KOPT-K1 (cell line): ENCODE results near the gene PRCD.
A peak's percentile ranks its signal among the peaks of the same experiment; 100 is the strongest.
"Not testable (repeated sequence)": the region's sequence is repeated elsewhere in the genome, so short reads cannot be mapped to it uniquely, and the experiment has no call there.

Experiments
- H3K27ac ChIP-seq: fragments of 200-600 bp; sonication (generic); 2 replicates; pipeline ENCODE4 v1.5.1; 2016; ENCODE audit warnings: antibody characterized with exemption, mild to moderate bottlenecking, low read depth, low read length; ENCODE audit not compliant: poor library complexity, severe bottlenecking
- H3K36me3 ChIP-seq: fragments of 200-600 bp; sonication (generic); 2 replicates; pipeline ENCODE4 v1.5.1; 2017; ENCODE audit warnings: antibody characterized with exemption, mild to moderate bottlenecking, low read length, moderate library complexity; ENCODE audit not compliant: insufficient read depth
- H3K9me3 ChIP-seq: fragments of 200-600 bp; sonication (generic); 2 replicates; pipeline ENCODE4 v1.5.1; 2017; ENCODE audit warnings: antibody characterized with exemption, low read length, mild to moderate bottlenecking; ENCODE audit not compliant: insufficient read depth, poor library complexity, severe bottlenecking

Gene PRCD

GRCh38 chr17:76550712-76551615 is 11.1 kb downstream of the PRCD start:
- no peaks in the 10 kb centered on the region for H3K36me3 ChIP-seq
- no peaks in the 10 kb centered on the region for H3K9me3 ChIP-seq
- H3K27ac ChIP-seq = no peak overlapping the region

- Histone ChIP-seq H3K9me3 (no peaks in the 10 kb centered on the region), H3K36me3 (no peaks in the 10 kb centered on the region), H3K27ac (no peak overlapping the region)
These were observed 11.8 kb downstream of the PRCD start for GRCh38 chr17:76551685-76552084.

DNA sequence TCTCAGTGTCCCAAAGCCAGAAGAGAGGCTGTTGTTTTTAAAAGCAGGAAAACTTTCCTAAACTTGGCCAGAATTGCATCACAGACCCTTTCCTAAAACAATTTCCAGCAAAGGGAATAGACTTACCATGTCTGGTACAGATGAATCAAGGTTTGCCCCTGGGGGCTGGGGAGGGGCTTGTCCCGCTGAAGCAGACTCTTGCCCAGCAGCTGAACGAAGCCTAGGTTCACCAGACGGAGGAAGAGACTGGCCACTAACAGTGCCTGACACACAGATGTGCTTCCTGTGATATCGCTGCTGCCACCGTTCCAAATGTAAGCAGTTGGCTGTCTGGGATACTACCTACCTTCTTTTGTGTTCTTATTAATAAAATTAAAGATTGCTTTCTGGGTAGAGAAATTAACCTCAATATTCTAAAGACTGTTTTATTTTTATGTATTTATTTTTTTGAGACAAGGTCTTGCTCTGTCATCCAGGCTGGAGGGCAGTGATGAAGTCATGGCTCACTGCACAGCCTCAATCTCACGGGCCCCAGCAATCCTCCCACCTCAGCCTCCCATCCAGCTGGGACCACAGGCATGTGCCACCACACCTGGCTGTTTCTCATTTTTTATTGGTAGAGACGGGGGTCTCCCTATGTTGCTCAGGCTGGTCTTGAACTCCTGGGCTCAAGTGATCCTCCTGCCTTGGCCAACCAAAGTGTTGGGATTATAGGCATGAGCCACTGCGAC is 13.5 kb downstream of the PRCD start:
- Histone ChIP-seq H3K9me3 (no peaks in the 10 kb centered on the region), H3K27ac (no peak overlapping the region), H3K36me3 (no peaks in the 10 kb centered on the region)

DNA sequence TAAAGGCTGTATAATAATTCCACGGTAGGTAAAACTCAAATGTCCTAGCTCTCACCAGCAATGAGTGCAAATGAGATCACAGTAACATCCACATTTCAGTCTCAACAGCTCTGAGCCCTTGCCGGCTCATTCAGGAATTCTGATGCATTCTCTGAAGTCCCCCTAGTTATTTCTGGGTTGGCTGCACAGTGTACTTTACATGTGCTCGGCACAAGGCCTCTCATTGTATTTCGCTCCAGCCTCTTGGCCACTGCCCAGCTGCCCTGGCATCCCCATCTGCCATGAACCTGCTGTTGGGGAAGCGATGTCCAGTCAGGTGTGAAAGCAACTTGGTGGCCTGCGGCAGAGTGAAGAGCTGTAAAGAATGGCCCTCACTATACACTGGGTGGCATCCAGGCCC is 14.3 kb downstream of the PRCD start:
- Histone ChIP-seq H3K9me3 (no peaks in the 10 kb centered on the region), H3K27ac (no peak overlapping the region), H3K36me3 (peaks cover 6% of the 10 kb centered on the region)

- H3K9me3 ChIP-seq = no peaks in the 10 kb centered on the region
- peaks cover 34% of the 10 kb centered on the region for H3K36me3 ChIP-seq
- peak overlapping the region; percentile 80 for H3K27ac ChIP-seq
These were observed 17.0 kb downstream of the PRCD start for GRCh38 chr17:76556765-76557367.

DNA sequence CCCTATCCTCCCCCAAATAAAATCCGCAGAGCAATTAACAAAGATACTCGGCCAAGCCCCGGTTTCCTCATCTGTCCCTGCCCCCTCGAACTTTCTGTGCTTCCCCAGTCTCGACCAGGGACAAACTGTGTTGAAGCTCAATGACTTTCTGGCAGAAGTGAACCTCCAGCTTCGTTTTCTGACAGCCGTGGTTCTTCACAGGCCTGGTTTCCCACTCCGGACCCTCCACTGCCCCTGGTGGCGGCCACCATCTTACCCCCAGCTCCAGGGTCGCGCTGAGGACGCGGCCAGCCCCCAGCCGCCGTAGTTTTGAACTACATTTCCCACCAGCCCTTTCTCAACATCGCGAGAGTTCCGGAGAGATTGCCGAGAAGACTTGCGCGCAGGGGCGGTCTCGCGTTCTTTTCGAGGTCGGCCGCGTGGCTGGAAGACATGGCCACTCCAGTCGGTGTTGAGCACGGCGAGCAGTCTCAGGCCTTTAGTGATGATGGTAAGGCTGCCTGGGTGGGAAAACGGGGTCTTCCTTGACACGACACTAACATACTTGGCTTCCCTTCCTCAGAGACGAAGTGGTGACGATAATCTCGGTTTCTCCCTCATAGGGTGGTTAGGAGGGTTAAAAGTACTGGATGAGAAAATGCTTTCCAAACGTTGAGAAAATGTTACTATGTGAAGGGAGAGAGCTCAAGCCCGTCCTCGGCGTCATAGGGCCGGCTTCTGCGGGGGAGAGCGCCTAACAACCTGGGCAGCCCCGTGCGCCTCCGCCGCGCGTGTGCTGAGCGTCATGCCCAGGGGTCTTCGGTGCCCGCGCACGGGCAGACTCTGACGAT is 17.7 kb downstream of the PRCD start:
- peak overlapping the region; percentile 80 for H3K27ac ChIP-seq
- H3K9me3 ChIP-seq = no peaks in the 10 kb centered on the region
- H3K36me3 ChIP-seq = peaks cover 41% of the 10 kb centered on the region

- Histone ChIP-seq H3K9me3 (no peaks in the 10 kb centered on the region), H3K36me3 (peaks cover 49% of the 10 kb centered on the region), H3K27ac (peak overlapping the region; percentile 80)
These were observed 18.6 kb downstream of the PRCD start for GRCh38 chr17:76558198-76559095.

DNA sequence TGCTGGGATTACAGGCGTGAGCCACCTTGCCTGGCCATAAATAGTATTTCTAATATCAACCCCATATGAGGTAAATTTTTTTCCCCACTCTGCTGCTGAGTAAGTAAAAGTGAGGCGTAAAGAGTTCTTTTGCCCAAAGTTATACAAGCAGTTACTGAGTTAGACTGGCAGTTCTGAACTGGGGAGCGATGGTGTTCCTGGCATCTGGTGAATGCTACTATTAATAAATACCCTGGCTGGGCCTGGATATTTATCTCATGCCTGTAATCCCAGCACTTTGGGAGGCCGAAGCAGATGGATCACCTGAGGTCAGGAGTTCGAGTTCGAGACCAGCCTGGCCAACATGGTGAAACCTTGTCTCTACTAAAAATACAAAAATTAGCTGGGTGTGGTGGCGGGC is 19.6 kb downstream of the PRCD start:
- peak overlapping the region; percentile 80 for H3K27ac ChIP-seq
- H3K36me3 ChIP-seq = peaks cover 59% of the 10 kb centered on the region
- not testable (repeated sequence) for H3K9me3 ChIP-seq

- Histone ChIP-seq H3K36me3 (peaks cover 67% of the 10 kb centered on the region), H3K9me3 (no peaks in the 10 kb centered on the region), H3K27ac (no peak overlapping the region)
These were observed 20.4 kb downstream of the PRCD start for GRCh38 chr17:76560036-76560876.

GRCh38 chr17:76560877-76561221 is 21.0 kb downstream of the PRCD start:
- no peak overlapping the region for H3K27ac ChIP-seq
- H3K36me3 ChIP-seq = peaks cover 73% of the 10 kb centered on the region
- no peaks in the 10 kb centered on the region for H3K9me3 ChIP-seq

DNA sequence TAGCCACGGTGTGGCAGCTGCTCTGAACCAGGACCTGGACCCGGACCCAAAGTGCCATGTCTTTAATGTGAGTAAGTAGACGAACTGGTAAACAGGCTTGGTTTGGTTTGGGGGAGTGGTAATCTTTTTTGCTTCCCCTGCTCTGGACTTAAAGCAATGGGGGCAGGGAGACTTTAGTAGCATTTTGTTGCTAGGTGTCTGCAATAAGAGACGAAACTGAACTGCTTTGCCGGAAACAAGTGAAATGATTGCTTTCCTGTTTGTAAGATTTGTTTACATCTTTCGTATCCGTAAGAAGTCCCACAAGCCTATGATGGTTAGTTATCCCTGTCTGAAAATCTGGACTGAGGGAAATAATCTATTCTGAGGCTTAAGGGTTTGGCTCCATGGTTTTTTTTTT is 21.5 kb downstream of the PRCD start:
- Histone ChIP-seq H3K27ac (no peak overlapping the region), H3K9me3 (no peaks in the 10 kb centered on the region), H3K36me3 (peaks cover 78% of the 10 kb centered on the region)

DNA sequence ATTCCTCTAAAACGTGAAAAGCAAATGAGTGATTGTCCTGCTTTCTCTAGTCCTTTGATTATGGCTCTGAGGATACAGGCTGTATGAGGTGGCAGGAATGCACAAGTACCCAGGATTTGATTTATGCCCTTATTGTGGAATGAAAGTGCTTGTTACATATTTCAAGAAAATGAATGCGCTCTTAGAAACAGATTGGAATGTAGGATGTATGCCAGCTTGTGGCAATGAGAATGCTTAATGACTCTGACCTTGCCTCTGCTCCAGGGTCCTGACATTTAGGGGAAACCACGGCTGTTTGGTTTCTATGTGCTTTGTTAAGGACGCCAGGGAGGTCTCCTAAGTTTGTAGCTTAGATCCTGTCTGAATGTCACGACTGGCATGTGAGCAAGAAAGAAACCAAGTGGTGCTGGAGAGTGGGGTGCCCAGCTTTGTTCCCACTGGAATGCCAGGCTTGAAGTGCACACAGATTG is 22.0 kb downstream of the PRCD start:
- Histone ChIP-seq H3K36me3 (peaks cover 83% of the 10 kb centered on the region), H3K27ac (no peak overlapping the region)

GRCh38 chr17:76562734-76563148 is 22.9 kb downstream of the PRCD start:
- Histone ChIP-seq H3K9me3 (no peaks in the 10 kb centered on the region), H3K36me3 (peaks cover 92% of the 10 kb centered on the region), H3K27ac (no peak overlapping the region)

More for the DNA sequence above, 22.0 kb downstream of the PRCD start:
- H3K9me3 ChIP-seq = no peaks in the 10 kb centered on the region
